Left renal cortex interstitium (tissue), 4 donors: ENCODE data around the gene TLN1. TPM values are rescaled to one million over a fixed set of nuclear protein-coding genes. Genes with fewer than 3 reads are reported as not detected.
A peak's percentile ranks its signal among the peaks of the same experiment; 100 is the strongest.

ENCODE experiments used
- DNase-seq, 4 donors: peaks; one replicate each; pipeline ENCODE4 v3.0.0-alpha.2; 2013; ENCODE audit warnings: low read depth in 4 of 4, low spot score in 2 of 4, missing footprints in 1 of 4
- polyA plus RNA-seq, 4 donors: library from polyadenylated mRNA; unstranded; fragments of 120-200 nt; gene quantifications; one replicate each; pipeline ENCODE4 v1.2.1, GENCODE V29; 2013; ENCODE audit not compliant: insufficient read length in 4 of 4

TLN1 gene
- polyA plus RNA-seq, 4 donors: 144 to 186 (median 174) TPM

DNA sequence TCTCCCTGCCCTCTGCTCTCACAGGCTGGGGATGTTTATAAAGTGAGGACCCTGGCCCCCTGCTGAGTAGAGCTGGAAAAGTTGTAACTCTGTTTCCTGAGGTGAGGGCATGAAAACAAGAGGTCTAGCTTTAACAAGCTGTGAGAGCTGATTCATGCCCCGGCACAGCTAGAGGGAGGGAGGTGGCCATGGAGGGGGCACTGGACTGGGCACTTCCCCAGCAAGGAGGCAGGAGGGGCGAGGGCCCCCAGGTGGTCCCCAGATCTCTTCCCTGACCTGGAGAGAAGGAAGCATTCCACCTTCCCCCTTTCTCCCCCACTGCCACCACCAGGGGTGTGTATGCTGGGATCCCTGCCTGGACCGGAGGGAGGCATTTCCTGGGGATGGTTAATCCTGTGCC, 22.3 kb upstream of the TLN1 start, which contains the start of gene MSMP:
MSMP (minus strand) TSS at position 13 of the 400 bp plus-strand sequence. CDS start 147 bp downstream, outside the sequence.
- DNase-seq: no peak

- DNase-seq: no peak
These were observed 21.5 kb upstream of the TLN1 start for GRCh38 chr9:35753466-35753865.

GRCh38 chr9:35750256-35750531, 18.2 kb upstream of the TLN1 start:
- DNase-seq: no peak

- no peak for DNase-seq
These were observed 17.7 kb upstream of the TLN1 start for GRCh38 chr9:35749515-35750255.

DNA sequence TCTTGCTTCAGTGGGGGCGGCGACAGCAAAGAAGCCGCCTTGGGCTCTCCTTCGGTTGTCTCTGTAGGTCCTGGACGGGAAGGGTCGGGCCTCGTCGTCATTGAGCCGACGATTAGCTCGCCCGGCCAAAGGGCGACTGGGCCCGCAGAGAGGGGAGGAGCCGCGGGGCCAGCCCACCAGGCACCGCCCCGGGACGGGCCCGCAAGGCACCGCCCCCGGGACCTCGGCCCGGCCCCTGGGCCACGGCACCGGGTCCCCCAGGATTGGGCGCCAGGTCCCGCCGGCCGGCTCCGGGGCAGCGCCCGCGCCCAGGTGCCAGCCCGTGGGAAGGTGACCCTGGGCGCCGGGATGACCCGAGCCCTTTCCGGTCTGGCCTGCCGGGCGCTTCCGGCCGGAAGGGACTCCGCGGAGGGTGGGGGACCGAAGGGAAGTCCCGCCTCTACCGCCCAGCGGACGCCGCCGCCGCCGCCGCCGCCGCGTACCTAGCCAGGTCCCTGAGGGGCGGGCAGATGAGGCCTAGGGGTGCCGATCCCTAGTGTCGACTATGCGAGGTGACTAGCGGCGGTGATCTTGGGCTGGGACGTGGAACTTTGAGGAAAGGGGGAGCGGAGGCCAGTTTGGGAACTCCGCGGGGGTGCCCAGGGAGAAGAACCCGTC, 17.0 kb upstream of the TLN1 start, which contains the start of the genes GBA2 and RGP1:
GBA2 (minus strand) TSS at position 371 of the 657 bp plus-strand sequence. CDS start 524 bp downstream, outside the sequence.
RGP1 (plus strand) TSS at position 430 of the 657 bp plus-strand sequence. CDS start 469 bp downstream, outside the sequence.
- peak in 1 of 4 donors; percentile 60 for DNase-seq

- no peak for DNase-seq
These were observed 16.4 kb upstream of the TLN1 start for GRCh38 chr9:35748242-35748857.

DNA sequence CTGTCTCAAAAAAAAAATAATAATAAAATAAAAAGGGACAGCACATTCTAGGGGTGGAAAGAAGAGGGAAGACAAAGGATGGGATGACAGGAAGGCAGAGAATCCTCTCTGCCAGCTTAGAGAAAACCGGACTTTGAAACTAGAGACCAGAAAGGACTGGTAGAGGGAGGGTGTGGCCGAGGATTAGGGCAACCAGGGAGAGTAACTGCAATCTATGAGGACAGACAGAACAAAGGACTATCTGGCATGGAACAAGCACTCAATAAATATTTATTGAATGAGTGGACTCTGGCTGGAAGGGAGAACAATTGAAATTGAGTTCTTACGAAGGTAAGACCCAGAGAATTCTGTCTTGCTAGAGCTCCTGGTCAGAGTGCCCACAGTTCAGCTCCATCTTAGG, 14.6 kb upstream of the TLN1 start:
- no peak for DNase-seq

GRCh38 chr9:35745569-35745968, 13.6 kb upstream of the TLN1 start:
- no peak for DNase-seq

DNA sequence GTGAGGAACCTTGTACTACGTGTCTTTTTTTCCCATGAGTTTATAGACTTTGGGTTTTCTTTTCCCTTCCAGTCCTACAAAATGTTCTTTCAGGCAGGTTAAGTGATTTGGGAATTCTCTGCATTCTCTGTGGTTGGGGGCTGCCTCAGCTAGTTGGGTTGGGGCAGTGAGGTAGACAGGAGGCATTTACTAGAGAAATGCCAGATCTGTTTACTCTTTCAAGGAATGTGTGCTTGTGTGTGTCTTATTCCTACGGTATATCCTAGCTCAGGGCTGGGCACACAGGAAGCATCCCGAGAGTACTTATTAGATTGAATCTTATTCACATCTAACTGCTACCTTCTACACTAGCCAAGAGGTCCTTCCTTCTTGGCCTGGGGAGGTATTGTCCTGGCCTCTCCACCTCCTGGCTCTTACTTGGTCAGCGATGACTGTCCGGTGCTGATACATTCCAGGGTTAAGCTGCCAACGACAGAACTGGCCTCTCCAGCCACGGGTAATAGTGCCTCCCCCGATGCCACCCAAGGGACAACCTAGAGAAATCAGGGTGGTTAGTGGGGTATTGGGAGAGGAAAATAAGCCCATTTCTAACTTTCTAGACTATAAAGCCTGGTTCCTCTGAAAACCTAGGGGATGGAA, 12.0 kb upstream of the TLN1 start:
- DNase-seq: no peak

GRCh38 chr9:35743452-35743851, 11.5 kb upstream of the TLN1 start:
- no peak for DNase-seq

DNA sequence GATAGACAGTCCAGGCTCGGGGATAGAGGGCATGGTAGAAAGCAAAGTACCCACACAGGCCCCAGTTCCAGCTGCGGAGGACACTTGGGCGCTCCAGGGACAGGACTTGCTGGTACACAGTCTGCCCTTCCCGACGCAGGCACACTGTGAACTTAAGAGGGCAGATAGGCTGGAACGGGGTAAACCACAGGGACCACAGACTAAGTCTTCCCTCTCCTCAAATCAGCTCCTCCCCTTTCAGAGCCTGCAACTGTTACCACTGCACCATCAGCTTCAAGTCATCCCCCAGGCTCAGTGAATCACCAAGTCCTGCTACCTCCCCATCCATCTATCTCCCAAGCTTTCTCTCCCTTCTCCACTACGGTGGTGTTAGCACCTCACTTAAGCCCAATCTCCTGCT, 9.7 kb upstream of the TLN1 start:
- DNase-seq: no peak

DNA sequence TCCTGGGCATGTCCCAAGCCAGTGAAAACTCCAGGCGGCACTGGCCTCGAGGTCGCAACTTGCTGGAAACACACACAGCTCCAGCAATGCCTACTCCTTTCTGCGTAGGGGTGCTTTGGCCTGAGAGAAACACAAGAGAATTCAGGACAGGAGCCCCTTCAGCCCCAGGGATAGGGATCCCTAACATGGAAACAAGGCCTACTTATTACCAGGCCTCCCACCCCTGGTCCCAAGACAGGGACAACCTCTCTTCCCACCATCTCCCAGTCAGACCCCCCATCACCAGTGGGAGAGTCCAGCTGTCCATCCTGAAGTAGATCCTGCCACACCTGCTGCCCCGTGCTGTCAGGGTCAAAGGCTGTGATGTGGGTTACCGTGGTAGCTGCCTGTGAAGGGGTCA, 8.2 kb upstream of the TLN1 start:
- DNase-seq: no peak

GRCh38 chr9:35738924-35739323, 6.9 kb upstream of the TLN1 start:
- DNase-seq: no peak

- DNase-seq: no peak
These were observed 6.2 kb upstream of the TLN1 start for GRCh38 chr9:35738186-35738585.

- no peak for DNase-seq
These were observed 5.1 kb upstream of the TLN1 start for GRCh38 chr9:35737143-35737542.

DNA sequence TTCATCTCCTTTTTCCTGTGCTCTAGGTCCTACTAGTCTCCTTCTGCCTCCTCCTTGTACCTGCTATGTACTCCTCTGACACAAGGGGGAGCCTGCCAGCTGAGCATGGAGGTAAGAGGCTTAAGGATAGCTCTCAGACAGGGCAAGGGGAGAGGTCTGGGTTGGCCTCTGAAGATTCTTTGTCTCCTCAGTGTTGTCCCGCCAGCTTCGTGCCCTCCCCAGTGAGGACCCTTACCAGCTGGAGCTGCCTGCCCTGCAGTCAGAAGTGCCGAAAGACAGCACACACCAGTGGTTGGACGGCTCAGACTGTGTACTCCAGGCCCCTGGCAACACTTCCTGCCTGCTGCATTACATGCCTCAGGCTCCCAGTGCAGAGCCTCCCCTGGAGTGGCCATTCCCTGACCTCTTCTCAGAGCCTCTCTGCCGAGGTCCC, 4.2 kb upstream of the TLN1 start:
- DNase-seq: peak in 1 of 4 donors; percentile 44

DNA sequence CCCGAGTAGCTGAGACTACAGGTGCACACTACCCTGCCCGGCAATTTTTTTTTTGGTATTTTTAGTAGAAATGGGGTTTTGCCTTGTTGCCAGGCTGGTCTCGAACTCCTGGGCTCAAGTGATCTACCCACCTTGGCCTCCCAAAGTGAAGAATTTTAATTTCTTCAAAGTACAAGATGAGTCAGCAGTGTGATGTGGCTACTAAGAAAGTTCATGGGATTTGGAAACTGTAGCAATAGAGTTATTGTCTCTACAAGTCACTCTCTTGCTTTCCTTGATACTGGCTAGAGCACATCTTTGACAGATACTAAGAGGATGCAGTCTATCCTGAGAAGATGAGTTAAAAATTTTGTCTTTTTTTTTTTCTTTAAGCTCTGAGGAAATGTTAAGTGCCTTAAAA, 2.1 kb upstream of the TLN1 start:
- no peak for DNase-seq

GRCh38 chr9:35732800-35733541, 976 bp upstream of the TLN1 start:
- DNase-seq: no peak

GRCh38 chr9:35731415-35732184, 395 bp downstream of the TLN1 start:
- DNase-seq: no peak

DNA sequence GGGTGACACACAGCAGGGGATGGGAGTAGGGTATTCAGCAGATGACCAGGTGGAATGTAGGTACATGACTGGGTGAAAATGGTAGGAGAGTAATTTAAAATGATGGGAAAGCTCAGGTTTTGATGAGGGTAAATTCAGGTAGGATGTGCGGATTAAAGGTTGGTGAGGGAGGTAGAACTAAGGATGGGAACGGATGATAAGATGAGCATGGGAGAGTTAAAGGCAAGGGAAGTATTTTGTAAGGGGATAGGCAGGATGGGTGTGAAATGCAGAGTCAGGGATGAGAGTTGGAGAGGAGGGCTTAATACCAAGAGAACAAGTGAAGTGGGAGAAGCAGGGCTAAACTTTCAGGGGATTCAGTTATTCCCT, 1.5 kb downstream of the TLN1 start:
- no peak for DNase-seq
